ENCODE results near the gene MAP1B. TPM values are rescaled to one million over a fixed set of nuclear protein-coding genes. Genes with fewer than 3 reads are reported as not detected.

MAP1B gene
- total and polyA plus RNA-seq, 2 donors from 2014 or later, result 3.6 to 57.0 TPM

DNA sequence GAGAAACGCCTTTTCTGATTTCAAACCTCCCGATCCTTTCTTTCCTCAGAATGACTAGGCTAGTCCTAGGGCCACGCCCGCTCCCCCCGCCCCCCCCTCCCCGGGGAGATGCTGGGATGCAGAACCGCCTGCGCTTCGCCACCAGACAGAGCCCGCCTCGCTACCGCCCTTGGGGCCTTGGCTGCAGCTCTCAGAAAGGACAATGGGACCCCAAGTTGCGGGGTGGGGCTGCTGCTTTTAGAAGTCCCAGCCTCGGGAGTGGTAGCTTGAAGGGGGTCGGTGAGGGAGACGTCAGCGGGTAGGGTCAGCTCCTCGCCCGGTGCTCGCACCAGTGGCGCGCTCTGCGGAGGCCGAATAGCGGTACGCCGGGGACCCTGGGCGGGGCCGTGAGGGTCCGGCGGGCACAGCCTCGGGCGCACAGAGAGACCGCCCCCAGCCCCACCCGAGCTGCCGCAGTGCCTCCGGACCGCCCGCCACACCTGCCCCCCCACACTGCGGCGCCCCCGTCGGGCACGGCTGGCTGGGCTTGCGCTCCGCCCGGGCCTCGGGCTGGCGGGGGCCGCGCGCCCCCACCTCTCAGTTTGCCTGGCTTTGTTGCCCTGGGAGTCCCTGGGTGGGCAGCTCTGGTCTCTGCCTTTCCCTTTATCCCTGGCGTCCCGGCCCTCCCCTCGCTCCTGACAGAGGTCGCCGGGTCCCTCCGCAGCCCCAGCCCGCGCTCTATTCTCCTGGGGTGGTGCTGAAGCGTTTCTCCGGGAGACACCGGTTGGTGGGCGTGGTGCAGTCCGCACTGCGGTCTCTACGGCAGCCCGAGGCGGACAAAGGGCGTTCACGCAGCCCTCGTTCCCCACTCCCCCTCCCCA, 1.2 kb downstream of the MAP1B start:
- H3K27ac ChIP-seq (ENCODE audit: low read depth in 2 of 2, low read length in 2 of 2), result no peak overlapping the region
- intact Hi-C loops (cut with DNase I), result no loop called here

DNA sequence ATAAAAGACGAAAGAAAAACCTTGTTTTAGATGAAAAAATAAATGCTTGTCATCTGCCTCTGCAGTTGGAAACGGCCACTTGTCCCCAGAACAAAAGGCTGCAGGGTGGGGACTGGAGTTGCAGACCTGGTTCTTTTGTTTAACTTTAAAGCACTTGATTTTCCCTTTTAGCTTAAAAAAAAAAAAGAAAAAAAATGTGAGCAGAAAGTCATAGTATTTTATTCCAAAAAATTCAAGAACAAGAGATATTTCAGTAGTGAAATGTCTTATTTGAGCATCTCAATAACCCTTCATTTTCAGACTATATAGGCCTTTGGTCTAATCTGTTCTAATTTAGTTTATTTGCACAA, 1.8 kb downstream of the MAP1B start:
- DNase-seq (no peak), FAIRE-seq (no peak)
- Histone ChIP-seq H3K36me3 (ENCODE audit: control insufficient read depth in 2 of 3, insufficient read depth in 3 of 3, low read length in 3 of 3) (no peaks in the 10 kb centered on the region), H3K27ac (ENCODE audit: low read depth in 2 of 2, low read length in 2 of 2) (no peak overlapping the region), H3K27me3 (ENCODE audit: control insufficient read depth, insufficient read depth, low read length) (no peaks in the 10 kb centered on the region), H3K9ac (ENCODE audit: low read length in 3 of 3) (peak overlapping the region in 1 of 3 donors; percentile 38), H3K4me1 (ENCODE audit: control insufficient read depth in 2 of 3, insufficient read depth in 2 of 3, low read depth in 1 of 3, low read length in 3 of 3) (peaks cover 0 to 2% (median 0%) of the 10 kb centered on the region in 3 donors), H3K4me3 (ENCODE audit: low read length in 3 of 3) (peak overlapping the region; percentile 35 to 71 (median 69)), H3K9me3 (ENCODE audit: control insufficient read depth in 2 of 3, insufficient read depth in 1 of 3, low read length in 3 of 3) (no peaks in the 10 kb centered on the region)
- intact Hi-C loops (cut with DNase I), result no loop called here
- TF ChIP-seq, protein P1, sequence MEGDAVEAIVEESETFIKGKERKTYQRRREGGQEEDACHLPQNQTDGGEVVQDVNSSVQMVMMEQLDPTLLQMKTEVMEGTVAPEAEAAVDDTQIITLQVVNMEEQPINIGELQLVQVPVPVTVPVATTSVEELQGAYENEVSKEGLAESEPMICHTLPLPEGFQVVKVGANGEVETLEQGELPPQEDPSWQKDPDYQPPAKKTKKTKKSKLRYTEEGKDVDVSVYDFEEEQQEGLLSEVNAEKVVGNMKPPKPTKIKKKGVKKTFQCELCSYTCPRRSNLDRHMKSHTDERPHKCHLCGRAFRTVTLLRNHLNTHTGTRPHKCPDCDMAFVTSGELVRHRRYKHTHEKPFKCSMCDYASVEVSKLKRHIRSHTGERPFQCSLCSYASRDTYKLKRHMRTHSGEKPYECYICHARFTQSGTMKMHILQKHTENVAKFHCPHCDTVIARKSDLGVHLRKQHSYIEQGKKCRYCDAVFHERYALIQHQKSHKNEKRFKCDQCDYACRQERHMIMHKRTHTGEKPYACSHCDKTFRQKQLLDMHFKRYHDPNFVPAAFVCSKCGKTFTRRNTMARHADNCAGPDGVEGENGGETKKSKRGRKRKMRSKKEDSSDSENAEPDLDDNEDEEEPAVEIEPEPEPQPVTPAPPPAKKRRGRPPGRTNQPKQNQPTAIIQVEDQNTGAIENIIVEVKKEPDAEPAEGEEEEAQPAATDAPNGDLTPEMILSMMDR (IDR thresholded peaks at IDR 0.05; ENCODE audit: borderline replicate concordance, extremely low read depth, insufficient read depth), result no peak

More for the DNA sequence above, 1.2 kb downstream of the MAP1B start:
- peaks cover 0 to 2% (median 0%) of the 10 kb centered on the region in 3 donors for H3K4me1 ChIP-seq (ENCODE audit: control insufficient read depth in 2 of 3, insufficient read depth in 2 of 3, low read depth in 1 of 3, low read length in 3 of 3)
- DNase-seq, result peak; percentile 81 to 91 (median 89)
- no peaks in the 10 kb centered on the region for H3K27me3 ChIP-seq (ENCODE audit: control insufficient read depth, insufficient read depth, low read length)
- FAIRE-seq, result no peak
- H3K4me3 ChIP-seq (ENCODE audit: low read length in 3 of 3), result peak overlapping the region; percentile 62 to 71 (median 69)
- H3K9me3 ChIP-seq (ENCODE audit: control insufficient read depth in 2 of 3, insufficient read depth in 1 of 3, low read length in 3 of 3), result no peaks in the 10 kb centered on the region
- peak overlapping the region in 1 of 3 donors; percentile 38 for H3K9ac ChIP-seq (ENCODE audit: low read length in 3 of 3)
- H3K36me3 ChIP-seq (ENCODE audit: control insufficient read depth in 2 of 3, insufficient read depth in 3 of 3, low read length in 3 of 3), result no peaks in the 10 kb centered on the region
- TF ChIP-seq, protein P1 (IDR thresholded peaks at IDR 0.05; ENCODE audit: borderline replicate concordance, extremely low read depth, insufficient read depth), result no peak

DNA sequence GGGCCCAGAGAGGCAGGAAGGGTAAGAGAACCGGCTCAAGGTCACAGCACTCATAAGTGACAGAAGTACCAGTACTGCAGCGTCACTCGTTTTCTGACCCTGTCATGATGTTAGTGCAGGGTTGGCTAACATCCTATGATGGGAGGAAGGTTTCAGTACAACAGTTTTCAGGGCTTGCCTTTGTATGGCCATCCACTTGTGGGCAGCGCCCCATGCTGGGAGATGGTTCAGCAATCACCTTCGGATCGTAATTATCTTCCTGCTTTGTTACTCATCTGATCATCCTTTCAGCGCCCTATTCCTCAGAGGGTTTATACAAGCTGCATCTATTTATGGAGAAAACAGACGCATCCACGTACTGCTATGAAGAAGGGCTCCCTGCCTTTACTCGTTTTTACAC, 2.4 kb downstream of the MAP1B start:
- no peak for FAIRE-seq
- Histone ChIP-seq H3K4me1 (ENCODE audit: control insufficient read depth in 2 of 3, insufficient read depth in 2 of 3, low read depth in 1 of 3, low read length in 3 of 3) (peaks cover 0 to 2% (median 0%) of the 10 kb centered on the region in 3 donors), H3K27me3 (ENCODE audit: control insufficient read depth, insufficient read depth, low read length) (no peaks in the 10 kb centered on the region), H3K9ac (ENCODE audit: low read length in 3 of 3) (no peak overlapping the region), H3K36me3 (ENCODE audit: control insufficient read depth in 2 of 3, insufficient read depth in 3 of 3, low read length in 3 of 3) (no peaks in the 10 kb centered on the region), H3K4me3 (ENCODE audit: low read length in 3 of 3) (no peak overlapping the region), H3K27ac (ENCODE audit: low read depth in 2 of 2, low read length in 2 of 2) (no peak overlapping the region), H3K9me3 (ENCODE audit: control insufficient read depth in 2 of 3, insufficient read depth in 1 of 3, low read length in 3 of 3) (no peaks in the 10 kb centered on the region)
- TF ChIP-seq, protein P1 (IDR thresholded peaks at IDR 0.05; ENCODE audit: borderline replicate concordance, extremely low read depth, insufficient read depth), result no peak
- intact Hi-C loops (cut with DNase I), result no loop called here
- DNase-seq, result peak in 3 of 5 donors; percentile 21 to 45 (median 26)

Measured in kidney (tissue), 14 donors.